Ishikawa (cell line): ENCODE data around the gene RELN.

ENCODE experiments used
- CEBPB ChIP-seq: IDR thresholded peaks from 2 replicates; pipeline ENCODE4 v1.6.1; 2012
- CREB1 ChIP-seq: IDR thresholded peaks from 2 replicates; pipeline ENCODE4 v1.6.1; 2012; ENCODE audit warnings: low read depth
- EGR1 ChIP-seq: IDR thresholded peaks from 2 replicates; pipeline ENCODE4 v1.6.1; 2012
- EP300 ChIP-seq: IDR thresholded peaks from 2 replicates; pipeline ENCODE4 v1.6.1; 2012; ENCODE audit warnings: borderline replicate concordance
- FOXM1 ChIP-seq: IDR thresholded peaks from 2 replicates; pipeline ENCODE4 v1.6.1; 2012; ENCODE audit warnings: low read depth, borderline replicate concordance
- MAX ChIP-seq: IDR thresholded peaks from 2 replicates; pipeline ENCODE4 v1.6.1; 2012
- NFIC ChIP-seq: IDR thresholded peaks from 2 replicates; pipeline ENCODE4 v1.6.1; 2012
- RAD21 ChIP-seq: IDR thresholded peaks from 2 replicates; pipeline ENCODE4 v1.6.1; 2012; ENCODE audit warnings: low read depth
- REST ChIP-seq: IDR thresholded peaks from 2 replicates; pipeline ENCODE4 v1.6.1; 2012; ENCODE audit warnings: low read depth, mild to moderate bottlenecking
- TAF1 ChIP-seq: IDR thresholded peaks from 2 replicates; pipeline ENCODE4 v1.6.1; 2012; ENCODE audit warnings: low read depth, mild to moderate bottlenecking
- TCF12 ChIP-seq: IDR thresholded peaks from 2 replicates; pipeline ENCODE4 v1.6.1; 2012; ENCODE audit warnings: low read depth
- TEAD4 ChIP-seq: IDR thresholded peaks from 2 replicates; pipeline ENCODE4 v1.6.1; 2012
- USF1 ChIP-seq: IDR thresholded peaks from 2 replicates; pipeline ENCODE4 v1.6.1; 2012
- YY1 ChIP-seq: IDR thresholded peaks from 2 replicates; pipeline ENCODE4 v1.6.1; 2012; ENCODE audit warnings: low read depth
- ZBTB7A ChIP-seq: IDR thresholded peaks from 2 replicates; pipeline ENCODE4 v1.6.1; 2012; ENCODE audit warnings: low read depth

Gene RELN

DNA sequence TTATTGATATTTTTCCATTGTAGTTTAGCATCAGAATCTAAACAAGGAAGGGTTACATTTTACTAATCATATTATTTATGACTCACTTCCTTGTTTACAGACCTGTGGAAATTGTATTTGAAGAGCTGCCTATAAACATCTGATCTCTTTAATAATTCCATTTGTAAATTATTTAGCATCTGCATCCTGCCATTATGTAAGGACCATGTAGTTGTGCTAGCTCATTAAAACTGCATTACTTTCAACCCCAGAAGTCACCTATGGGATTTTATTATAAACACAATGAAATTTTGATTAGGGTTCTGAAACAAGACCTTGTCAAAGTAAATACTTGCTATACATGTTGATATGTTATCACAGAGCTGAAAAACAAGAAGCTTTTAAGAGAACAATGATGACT, 396.6 kb downstream of the RELN start:
- TF ChIP-seq YY1 (no peak), USF1 (no peak), CEBPB (no peak), CREB1 (no peak), RAD21 (no peak), TAF1 (no peak), NFIC (no peak), ZBTB7A (no peak), EGR1 (no peak), TCF12 (no peak), REST (no peak), EP300 (no peak), TEAD4 (no peak), MAX (no peak), FOXM1 (no peak)

DNA sequence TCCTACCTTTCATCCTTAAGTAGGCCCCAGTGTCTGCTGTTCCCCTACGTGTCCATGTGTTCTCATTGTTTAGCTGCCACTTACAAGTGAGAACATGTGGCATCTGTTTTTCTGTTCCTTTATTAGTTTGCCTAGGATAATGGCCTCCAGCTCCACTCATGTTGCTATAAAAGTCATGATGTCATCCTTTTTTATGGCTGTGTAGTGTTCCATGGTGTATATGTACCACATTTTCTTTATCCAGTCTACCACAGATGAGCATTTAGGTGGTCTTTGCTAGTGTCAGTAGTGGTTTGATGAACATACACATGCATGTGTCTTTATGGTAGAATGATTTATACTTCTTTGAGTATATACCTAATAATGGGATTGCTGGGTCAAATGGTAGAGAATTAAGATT, 397.3 kb downstream of the RELN start:
- TF ChIP-seq FOXM1 (no peak), REST (no peak), EGR1 (no peak), TAF1 (no peak), YY1 (no peak), CREB1 (no peak), MAX (no peak), NFIC (no peak), TEAD4 (no peak), RAD21 (no peak), ZBTB7A (no peak), TCF12 (no peak), EP300 (no peak), CEBPB (no peak), USF1 (no peak)

- TF ChIP-seq TAF1 (no peak), YY1 (no peak), EGR1 (no peak)
These were observed 409.4 kb downstream of the RELN start for GRCh38 chr7:103580031-103580430.

DNA sequence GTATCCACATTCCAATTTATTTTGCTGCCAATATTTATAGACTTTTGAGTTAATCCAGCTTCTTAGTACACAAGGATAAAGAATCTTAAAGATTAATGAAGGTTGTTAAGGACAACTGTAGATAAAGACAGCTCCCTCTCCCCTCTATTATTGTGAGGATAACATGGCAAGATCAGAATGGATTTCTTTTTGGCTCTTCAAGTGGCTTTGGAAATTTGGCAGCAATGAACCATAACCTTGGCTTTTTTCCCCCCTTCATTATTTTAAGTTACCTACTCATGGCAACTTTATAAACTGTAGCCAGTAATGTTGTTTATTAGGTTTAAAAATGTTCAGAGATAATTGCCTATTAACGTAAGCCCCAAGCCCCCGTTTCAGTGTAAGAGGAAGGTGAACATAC, 412.4 kb downstream of the RELN start:
- no peak for TF ChIP-seq TCF12
- no peak for TF ChIP-seq RAD21
- TF ChIP-seq FOXM1 = no peak
- no peak for TF ChIP-seq TAF1
- TF ChIP-seq YY1 = no peak
- no peak for TF ChIP-seq REST
- TF ChIP-seq EGR1 = no peak
- no peak for TF ChIP-seq TEAD4
- TF ChIP-seq CREB1 = no peak
- TF ChIP-seq MAX = no peak
- no peak for TF ChIP-seq EP300
- TF ChIP-seq CEBPB = no peak
- TF ChIP-seq NFIC = no peak
- no peak for TF ChIP-seq USF1
